Measurements from ENCODE around the gene CARM1.
"Not testable (repeated sequence)": the region's sequence is repeated elsewhere in the genome, so short reads cannot be mapped to it uniquely, and the experiment has no call there.

Gene CARM1

DNA sequence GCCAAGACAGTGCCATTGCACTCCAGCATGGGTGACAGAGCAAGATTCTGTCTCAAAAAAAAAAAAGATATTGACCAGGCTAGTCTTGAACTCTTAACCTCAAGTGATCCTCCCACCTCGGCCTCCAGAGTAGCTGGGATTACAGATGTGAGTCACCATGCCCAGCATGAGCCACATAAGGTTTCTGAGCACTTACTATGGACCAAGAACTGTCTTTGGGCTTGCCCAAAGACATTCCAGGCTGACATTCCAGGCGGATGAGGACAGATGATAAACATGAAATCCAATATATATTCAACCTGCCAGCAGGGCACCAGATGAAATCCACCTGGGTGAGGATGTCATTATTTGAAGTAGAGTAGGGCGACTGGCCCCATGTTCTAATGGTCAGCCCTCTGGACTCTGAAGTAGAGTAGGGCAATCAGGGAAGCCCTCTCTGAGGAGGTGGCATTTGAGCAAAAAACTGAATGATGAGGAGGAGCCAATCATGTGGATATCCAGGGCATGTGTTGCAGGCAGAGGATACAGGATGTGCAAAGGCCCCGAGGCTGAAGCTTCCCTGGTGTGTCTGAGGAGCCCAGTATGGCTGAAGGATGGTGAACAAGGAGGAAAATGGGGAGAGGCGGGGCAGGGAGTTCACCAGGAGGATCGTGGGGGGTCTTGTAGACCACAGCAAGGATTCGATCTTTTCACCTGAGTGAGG lies 19.1 kb upstream of the CARM1 start:
- no peaks in the 10 kb centered on the region for H3K36me3 ChIP-seq (ENCODE audit: control insufficient read depth, insufficient read depth, low read length)
- H3K9me3 ChIP-seq (ENCODE audit: control insufficient read depth, insufficient read depth, low read length) = no peaks in the 10 kb centered on the region

DNA sequence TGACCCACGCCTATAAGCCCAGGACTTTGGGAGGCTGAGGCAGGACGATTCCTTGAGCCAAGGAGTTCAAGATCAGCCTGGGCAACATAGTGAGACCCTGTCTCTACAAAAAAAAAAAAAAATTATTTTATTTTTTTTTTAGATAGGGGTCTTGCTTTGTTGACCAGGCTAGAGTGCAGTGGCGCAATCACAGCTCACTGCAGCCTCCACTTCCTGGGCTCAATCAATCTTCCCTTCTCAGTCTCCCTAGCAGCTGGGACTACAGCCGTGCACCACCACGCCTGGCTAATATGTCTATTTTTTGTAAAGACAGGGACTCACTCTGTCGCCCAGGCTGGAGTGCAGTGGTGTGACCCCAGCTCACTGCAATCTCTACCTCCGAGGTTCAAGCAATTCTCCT lies 18.4 kb upstream of the CARM1 start:
- Histone ChIP-seq H3K9ac (ENCODE audit: low read depth, low read length) (no peak overlapping the region), H3K4me1 (ENCODE audit: control insufficient read depth, insufficient read depth, low read length) (no peaks in the 10 kb centered on the region), H3K4me3 (ENCODE audit: low read depth, low read length) (no peak overlapping the region), H3K27me3 (ENCODE audit: control insufficient read depth, insufficient read depth, low read length) (no peaks in the 10 kb centered on the region), H3K36me3 (ENCODE audit: control insufficient read depth, insufficient read depth, low read length) (no peaks in the 10 kb centered on the region), H3K9me3 (ENCODE audit: control insufficient read depth, insufficient read depth, low read length) (no peaks in the 10 kb centered on the region)

More for the DNA sequence above, 19.1 kb upstream of the CARM1 start:
- no peak overlapping the region for H3K4me3 ChIP-seq (ENCODE audit: low read depth, low read length)
- no peaks in the 10 kb centered on the region for H3K27me3 ChIP-seq (ENCODE audit: control insufficient read depth, insufficient read depth, low read length)
- H3K9ac ChIP-seq (ENCODE audit: low read depth, low read length) = no peak overlapping the region
- no peaks in the 10 kb centered on the region for H3K4me1 ChIP-seq (ENCODE audit: control insufficient read depth, insufficient read depth, low read length)

DNA sequence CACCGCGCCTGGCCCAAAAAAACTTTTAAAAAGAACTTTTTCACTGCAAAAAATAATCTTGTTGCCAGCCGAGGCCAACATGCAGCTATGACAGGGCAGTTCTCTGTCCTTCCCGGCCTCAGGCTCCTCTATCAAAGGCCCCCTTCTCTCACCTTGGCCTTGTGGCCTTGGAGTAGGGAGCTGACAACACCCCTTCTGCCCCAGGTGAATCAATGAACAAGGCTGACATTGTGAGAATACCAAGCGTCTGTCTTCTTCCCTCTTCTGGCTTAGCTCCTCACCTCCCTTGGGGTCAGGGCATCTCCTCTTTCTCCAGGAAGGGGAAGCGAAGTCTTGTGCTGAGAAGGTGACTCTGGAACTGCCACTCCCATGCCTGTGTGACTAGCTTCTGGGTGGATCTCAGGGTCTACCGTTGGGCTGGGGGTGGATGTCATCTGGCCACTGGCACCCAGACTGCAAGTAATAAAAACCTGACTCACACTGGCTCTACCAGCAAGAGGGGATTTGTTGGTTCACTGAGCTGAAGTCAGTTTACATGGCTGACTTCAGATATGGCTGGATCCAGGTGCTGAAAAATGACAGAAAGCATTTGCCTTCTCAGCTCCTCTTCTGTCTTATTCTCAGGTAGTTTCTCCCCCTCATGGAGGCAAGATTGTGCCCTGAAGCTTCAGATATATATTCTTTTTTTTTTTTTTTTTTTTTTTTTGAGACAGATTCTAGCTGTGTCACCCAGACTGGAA lies 16.8 kb upstream of the CARM1 start:
- Histone ChIP-seq H3K4me1 (ENCODE audit: control insufficient read depth, insufficient read depth, low read length) (no peaks in the 10 kb centered on the region), H3K27me3 (ENCODE audit: control insufficient read depth, insufficient read depth, low read length) (no peaks in the 10 kb centered on the region), H3K9ac (ENCODE audit: low read depth, low read length) (no peak overlapping the region), H3K4me3 (ENCODE audit: low read depth, low read length) (no peak overlapping the region), H3K36me3 (ENCODE audit: control insufficient read depth, insufficient read depth, low read length) (no peaks in the 10 kb centered on the region), H3K9me3 (ENCODE audit: control insufficient read depth, insufficient read depth, low read length) (no peaks in the 10 kb centered on the region)

DNA sequence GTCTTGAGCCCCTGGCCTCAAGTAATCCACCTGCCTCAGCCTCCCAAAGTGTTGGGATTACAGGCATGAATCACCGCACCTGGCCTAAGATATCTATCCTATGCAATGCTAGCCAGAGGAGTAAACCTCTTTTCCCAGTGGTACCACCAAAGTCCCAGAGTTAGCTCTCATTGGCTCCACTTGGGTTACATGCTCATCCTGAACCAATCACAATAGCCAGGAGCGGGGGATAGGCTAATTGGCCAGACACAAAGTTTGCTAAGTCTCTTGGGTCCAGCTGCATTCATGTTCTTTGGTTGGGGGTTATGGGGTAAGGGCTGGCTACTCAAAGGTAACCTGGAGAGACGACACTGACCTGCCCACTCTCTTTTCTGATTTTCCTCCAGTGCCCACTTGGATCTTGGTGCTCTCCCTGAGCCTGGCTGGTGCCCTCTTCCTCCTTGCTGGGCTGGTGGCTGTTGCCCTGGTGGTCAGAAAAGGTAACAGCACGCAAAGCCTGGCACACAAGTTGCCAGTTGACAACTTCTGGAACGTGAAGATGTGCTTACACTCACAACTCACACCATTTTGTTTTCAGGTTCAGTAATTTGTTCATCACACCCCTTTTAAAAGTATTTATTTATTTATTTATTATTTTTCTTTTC lies 15.4 kb upstream of the CARM1 start:
- Histone ChIP-seq H3K4me1 (ENCODE audit: control insufficient read depth, insufficient read depth, low read length) (no peaks in the 10 kb centered on the region), H3K9ac (ENCODE audit: low read depth, low read length) (no peak overlapping the region), H3K36me3 (ENCODE audit: control insufficient read depth, insufficient read depth, low read length) (no peaks in the 10 kb centered on the region), H3K9me3 (ENCODE audit: control insufficient read depth, insufficient read depth, low read length) (no peaks in the 10 kb centered on the region), H3K4me3 (ENCODE audit: low read depth, low read length) (no peak overlapping the region), H3K27me3 (ENCODE audit: control insufficient read depth, insufficient read depth, low read length) (no peaks in the 10 kb centered on the region)

DNA sequence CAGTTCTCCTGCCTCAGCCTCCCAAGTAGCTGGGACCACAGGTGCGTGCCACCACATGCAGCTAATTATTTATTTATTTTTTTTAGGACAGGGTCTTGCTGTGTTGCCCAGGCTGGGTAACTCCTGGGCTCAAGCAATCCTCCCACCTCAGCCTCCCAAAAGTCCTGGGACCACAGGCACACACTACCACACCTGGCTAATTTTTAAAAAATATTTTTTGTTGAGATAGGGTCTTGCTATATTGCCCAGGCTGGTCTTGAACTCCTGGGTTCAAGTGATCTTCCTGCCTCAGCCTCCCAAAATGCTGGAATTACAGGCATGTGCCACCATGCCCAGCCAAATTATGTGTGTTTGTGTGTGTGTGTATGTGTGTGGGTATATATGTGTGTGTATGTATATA lies 14.5 kb upstream of the CARM1 start:
- not testable (repeated sequence) for H3K4me3 ChIP-seq (ENCODE audit: low read depth, low read length); H3K27me3 ChIP-seq (ENCODE audit: control insufficient read depth, insufficient read depth, low read length); H3K9me3 ChIP-seq (ENCODE audit: control insufficient read depth, insufficient read depth, low read length); H3K4me1 ChIP-seq (ENCODE audit: control insufficient read depth, insufficient read depth, low read length); H3K36me3 ChIP-seq (ENCODE audit: control insufficient read depth, insufficient read depth, low read length); H3K9ac ChIP-seq (ENCODE audit: low read depth, low read length)

DNA sequence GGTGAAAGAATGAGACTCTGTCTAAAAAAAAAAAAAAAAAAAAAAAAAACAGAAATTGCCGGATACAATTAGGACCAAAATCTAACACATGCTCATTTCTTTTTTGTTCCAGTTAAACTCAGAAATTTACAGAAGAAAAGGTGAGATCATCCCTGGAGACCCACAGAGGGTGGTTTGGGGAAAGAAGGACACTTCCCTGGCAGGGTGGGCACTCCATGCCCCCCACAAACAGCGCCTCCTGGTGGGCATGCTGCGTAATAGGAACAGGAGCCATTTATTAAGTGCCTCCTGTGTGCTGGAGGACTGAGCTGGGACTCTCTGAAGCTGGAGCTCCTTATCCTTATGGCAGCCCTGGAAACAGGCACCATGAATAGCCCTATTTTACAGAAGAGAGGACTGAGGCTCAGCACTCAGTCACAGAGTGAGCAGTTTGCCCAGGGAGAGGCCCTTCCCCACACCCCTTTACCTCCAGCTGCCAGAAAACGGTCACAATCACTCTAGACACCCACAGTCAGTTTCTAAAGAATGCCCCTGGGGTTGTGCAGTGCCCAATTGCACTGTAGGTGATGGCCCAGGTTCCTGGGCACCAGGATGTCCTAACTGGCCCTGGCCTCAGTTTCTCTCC lies 13.0 kb upstream of the CARM1 start:
- Histone ChIP-seq H3K4me1 (ENCODE audit: control insufficient read depth, insufficient read depth, low read length) (no peaks in the 10 kb centered on the region), H3K27me3 (ENCODE audit: control insufficient read depth, insufficient read depth, low read length) (no peaks in the 10 kb centered on the region), H3K4me3 (ENCODE audit: low read depth, low read length) (no peak overlapping the region), H3K9ac (ENCODE audit: low read depth, low read length) (no peak overlapping the region), H3K9me3 (ENCODE audit: control insufficient read depth, insufficient read depth, low read length) (no peaks in the 10 kb centered on the region), H3K36me3 (ENCODE audit: control insufficient read depth, insufficient read depth, low read length) (no peaks in the 10 kb centered on the region)

DNA sequence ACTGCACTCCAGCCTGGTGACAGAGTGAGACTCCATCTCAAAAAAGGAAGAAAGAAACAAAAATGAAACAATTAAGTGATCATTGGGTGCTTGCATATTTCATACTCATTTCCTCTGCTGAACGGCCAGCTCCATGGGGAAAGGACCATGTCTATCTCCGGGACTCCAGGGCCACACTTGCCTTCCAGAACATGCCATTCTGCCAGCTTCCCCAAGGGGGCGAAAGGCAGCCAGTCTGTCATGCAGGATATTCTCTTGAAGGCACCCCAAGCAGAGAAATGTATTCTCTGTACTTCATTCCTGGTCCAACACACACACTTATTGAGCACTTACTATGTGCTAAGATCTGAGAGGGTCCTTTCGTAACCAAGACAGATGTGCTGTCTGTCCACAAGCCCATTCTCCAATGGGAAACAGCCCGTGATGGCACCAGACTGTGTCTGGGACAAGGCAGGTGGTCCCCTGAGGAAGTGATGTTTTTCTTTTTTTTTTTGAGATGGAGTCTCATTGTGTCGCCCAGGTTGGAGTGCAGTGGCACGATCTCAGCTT lies 10.2 kb upstream of the CARM1 start:
- H3K9me3 ChIP-seq (ENCODE audit: control insufficient read depth, insufficient read depth, low read length) = no peaks in the 10 kb centered on the region
- no peaks in the 10 kb centered on the region for H3K27me3 ChIP-seq (ENCODE audit: control insufficient read depth, insufficient read depth, low read length)
- no peak overlapping the region for H3K9ac ChIP-seq (ENCODE audit: low read depth, low read length)
- H3K4me1 ChIP-seq (ENCODE audit: control insufficient read depth, insufficient read depth, low read length) = no peaks in the 10 kb centered on the region
- H3K4me3 ChIP-seq (ENCODE audit: low read depth, low read length) = no peak overlapping the region
- no peaks in the 10 kb centered on the region for H3K36me3 ChIP-seq (ENCODE audit: control insufficient read depth, insufficient read depth, low read length)

DNA sequence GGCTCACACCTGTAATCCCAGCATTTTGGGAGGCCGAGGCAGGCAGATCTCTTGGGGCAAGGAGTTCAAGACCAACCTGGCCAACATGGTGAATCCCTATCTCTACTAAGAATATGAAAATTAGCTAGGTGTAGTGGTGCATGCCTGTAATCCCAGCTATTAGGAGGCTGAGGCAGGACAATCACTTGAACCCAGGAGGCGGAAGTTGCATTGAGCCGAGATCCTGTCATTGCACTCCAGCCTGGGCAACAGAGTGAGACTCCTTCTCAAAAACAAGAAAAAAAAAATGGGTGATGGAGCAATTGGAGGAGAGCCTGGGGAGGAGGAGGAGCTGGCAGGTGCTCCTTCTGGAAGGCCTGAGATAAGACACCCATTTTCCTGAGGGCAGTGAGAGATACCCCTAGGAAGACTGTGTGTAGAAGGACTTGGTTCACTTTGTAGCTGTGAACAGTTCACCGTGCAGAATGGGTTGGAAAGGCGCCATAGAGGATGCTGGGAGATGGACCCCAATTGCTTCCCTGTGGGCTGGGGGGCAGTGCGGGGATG lies 8.7 kb upstream of the CARM1 start:
- Histone ChIP-seq H3K4me1 (ENCODE audit: control insufficient read depth, insufficient read depth, low read length) (no peaks in the 10 kb centered on the region), H3K9me3 (ENCODE audit: control insufficient read depth, insufficient read depth, low read length) (no peaks in the 10 kb centered on the region), H3K36me3 (ENCODE audit: control insufficient read depth, insufficient read depth, low read length) (no peaks in the 10 kb centered on the region), H3K9ac (ENCODE audit: low read depth, low read length) (no peak overlapping the region), H3K4me3 (ENCODE audit: low read depth, low read length) (no peak overlapping the region), H3K27me3 (ENCODE audit: control insufficient read depth, insufficient read depth, low read length) (no peaks in the 10 kb centered on the region)

DNA sequence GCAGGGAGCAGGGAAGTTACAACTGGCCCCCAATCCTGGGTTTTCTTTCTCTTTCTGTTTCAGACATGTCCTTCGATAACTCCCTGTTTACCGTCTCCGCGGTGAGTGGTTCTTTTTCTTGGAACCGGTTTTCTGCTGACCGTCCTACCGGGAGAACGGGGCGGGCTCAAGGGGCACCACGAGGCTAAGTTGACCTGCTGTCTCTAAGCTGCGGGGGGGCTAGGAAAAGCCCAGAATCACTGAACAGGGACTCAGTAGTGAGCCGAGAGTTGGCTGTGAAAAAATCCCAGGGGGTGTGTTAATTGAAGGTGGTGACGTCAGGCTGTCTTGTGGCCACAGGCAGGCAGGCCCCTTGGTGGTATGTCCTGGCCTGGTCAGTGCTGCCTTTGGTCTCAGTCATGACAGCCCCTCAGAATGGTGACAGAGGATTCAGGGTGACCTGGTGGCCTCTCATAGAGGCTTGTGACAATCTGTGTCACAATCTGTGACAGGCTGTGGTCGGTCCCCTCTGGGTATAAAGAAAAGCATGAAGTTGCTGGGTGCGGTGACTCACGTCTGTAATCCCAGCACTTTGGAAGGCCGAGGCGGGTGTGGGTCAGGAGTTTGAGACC lies 8.1 kb upstream of the CARM1 start:
- Histone ChIP-seq H3K4me1 (ENCODE audit: control insufficient read depth, insufficient read depth, low read length) (no peaks in the 10 kb centered on the region), H3K36me3 (ENCODE audit: control insufficient read depth, insufficient read depth, low read length) (no peaks in the 10 kb centered on the region), H3K9ac (ENCODE audit: low read depth, low read length) (no peak overlapping the region), H3K27me3 (ENCODE audit: control insufficient read depth, insufficient read depth, low read length) (no peaks in the 10 kb centered on the region), H3K9me3 (ENCODE audit: control insufficient read depth, insufficient read depth, low read length) (no peaks in the 10 kb centered on the region), H3K4me3 (ENCODE audit: low read depth, low read length) (no peak overlapping the region)

DNA sequence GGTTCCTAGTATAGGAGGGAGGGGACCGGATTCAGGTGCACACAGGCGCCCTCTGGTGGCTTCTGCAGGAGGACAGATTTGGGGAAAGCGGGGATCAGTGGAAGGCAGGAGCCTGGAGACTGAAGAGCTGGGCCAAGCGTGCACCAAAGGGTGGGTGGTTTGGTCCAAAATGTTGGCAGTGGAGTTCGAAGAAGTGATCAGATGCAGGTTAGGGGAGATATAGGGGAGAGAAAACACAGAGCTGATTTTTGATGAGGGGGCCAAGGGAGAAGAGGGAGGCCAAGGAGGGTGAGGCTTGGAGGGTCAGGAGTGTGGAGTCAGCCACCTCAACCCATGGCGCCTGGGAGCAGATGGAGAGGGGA lies 6.8 kb upstream of the CARM1 start:
- H3K27me3 ChIP-seq (ENCODE audit: control insufficient read depth, insufficient read depth, low read length) = no peaks in the 10 kb centered on the region
- H3K4me1 ChIP-seq (ENCODE audit: control insufficient read depth, insufficient read depth, low read length) = no peaks in the 10 kb centered on the region
- no peaks in the 10 kb centered on the region for H3K9me3 ChIP-seq (ENCODE audit: control insufficient read depth, insufficient read depth, low read length)
- H3K36me3 ChIP-seq (ENCODE audit: control insufficient read depth, insufficient read depth, low read length) = no peaks in the 10 kb centered on the region
- no peak overlapping the region for H3K4me3 ChIP-seq (ENCODE audit: low read depth, low read length)
- no peak overlapping the region for H3K9ac ChIP-seq (ENCODE audit: low read depth, low read length)

DNA sequence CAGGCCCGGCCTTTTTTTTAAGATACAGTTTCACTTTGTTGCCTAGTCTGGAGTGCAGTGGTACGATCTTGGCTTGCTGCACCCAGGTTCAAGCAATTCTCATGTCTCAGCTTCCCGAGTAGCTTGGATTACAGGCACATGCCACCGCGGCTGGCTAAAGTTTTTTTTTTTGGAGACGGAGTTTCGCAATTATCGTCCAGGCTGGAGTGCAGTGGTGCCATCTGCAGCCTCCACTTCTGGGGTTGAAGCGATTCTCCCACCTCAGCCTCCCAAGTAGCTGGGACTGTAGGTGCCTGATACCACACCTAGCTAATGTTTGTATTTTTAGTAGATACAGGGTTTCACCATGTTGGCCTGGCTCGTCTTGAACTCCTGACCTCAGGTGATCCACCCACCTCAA lies 4.9 kb upstream of the CARM1 start:
- Histone ChIP-seq H3K9me3 (ENCODE audit: control insufficient read depth, insufficient read depth, low read length) (no peaks in the 10 kb centered on the region), H3K9ac (ENCODE audit: low read depth, low read length) (no peak overlapping the region), H3K4me1 (ENCODE audit: control insufficient read depth, insufficient read depth, low read length) (no peaks in the 10 kb centered on the region), H3K27me3 (ENCODE audit: control insufficient read depth, insufficient read depth, low read length) (no peaks in the 10 kb centered on the region), H3K4me3 (ENCODE audit: low read depth, low read length) (no peak overlapping the region), H3K36me3 (ENCODE audit: control insufficient read depth, insufficient read depth, low read length) (no peaks in the 10 kb centered on the region)
